H7 (cell line): ENCODE data around the gene U2AF1L4. TPM values are rescaled to one million over a fixed set of nuclear protein-coding genes. Genes with fewer than 3 reads are reported as not detected.

Experiments used
- DNase-seq: peaks from one replicate; pipeline ENCODE4 v3.0.0; 2012
- H3K27me3 ChIP-seq: 2 replicates; pipeline ENCODE4 v1.6.0; 2011; ENCODE audit warnings: mild to moderate bottlenecking, low read length; ENCODE audit not compliant: control insufficient read depth, insufficient read depth
- H3K36me3 ChIP-seq: replicated peaks from 2 replicates; pipeline ENCODE4 v1.5.1; 2011; ENCODE audit warnings: low read length; ENCODE audit not compliant: control insufficient read depth, insufficient read depth
- H3K4me3 ChIP-seq: 2 replicates; pipeline ENCODE4 v1.5.1; 2011; ENCODE audit warnings: low read depth, mild to moderate bottlenecking, control low read depth, low read length, moderate library complexity; ENCODE audit not compliant: insufficient read depth
- total RNA-seq: library from RNA; depleted of rRNA; stranded (reverse); fragments of >200 nt; shearing (Covaris generic); gene quantifications from 2 replicates; pipeline ENCODE4 v1.2.3, GENCODE V29; 2014; rRNA removed

The U2AF1L4 gene, protein sequence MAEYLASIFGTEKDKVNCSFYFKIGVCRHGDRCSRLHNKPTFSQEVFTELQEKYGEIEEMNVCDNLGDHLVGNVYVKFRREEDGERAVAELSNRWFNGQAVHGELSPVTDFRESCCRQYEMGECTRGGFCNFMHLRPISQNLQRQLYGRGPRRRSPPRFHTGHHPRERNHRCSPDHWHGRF
- total RNA-seq: 11.6 and 13.4 TPM in 2 replicates

GRCh38 chr19:35745328-35746086 lies at the start of gene U2AF1L4, which contains the start of gene PSENEN:
Gene U2AF1L4, minus strand, starts transcription at chr19:35745418. Its CDS starts 27 bp downstream, at chr19:35745391.
Gene PSENEN, plus strand, starts transcription at chr19:35745651. Its CDS starts 280 bp downstream, at chr19:35745931.
- no peaks in the 10 kb centered on the region for H3K27me3 ChIP-seq
- peaks cover 1% of the 10 kb centered on the region for H3K36me3 ChIP-seq
- H3K4me3 ChIP-seq: peak within 1 kb of the TSS; percentile 79
- DNase-seq: peak; percentile 95

DNA sequence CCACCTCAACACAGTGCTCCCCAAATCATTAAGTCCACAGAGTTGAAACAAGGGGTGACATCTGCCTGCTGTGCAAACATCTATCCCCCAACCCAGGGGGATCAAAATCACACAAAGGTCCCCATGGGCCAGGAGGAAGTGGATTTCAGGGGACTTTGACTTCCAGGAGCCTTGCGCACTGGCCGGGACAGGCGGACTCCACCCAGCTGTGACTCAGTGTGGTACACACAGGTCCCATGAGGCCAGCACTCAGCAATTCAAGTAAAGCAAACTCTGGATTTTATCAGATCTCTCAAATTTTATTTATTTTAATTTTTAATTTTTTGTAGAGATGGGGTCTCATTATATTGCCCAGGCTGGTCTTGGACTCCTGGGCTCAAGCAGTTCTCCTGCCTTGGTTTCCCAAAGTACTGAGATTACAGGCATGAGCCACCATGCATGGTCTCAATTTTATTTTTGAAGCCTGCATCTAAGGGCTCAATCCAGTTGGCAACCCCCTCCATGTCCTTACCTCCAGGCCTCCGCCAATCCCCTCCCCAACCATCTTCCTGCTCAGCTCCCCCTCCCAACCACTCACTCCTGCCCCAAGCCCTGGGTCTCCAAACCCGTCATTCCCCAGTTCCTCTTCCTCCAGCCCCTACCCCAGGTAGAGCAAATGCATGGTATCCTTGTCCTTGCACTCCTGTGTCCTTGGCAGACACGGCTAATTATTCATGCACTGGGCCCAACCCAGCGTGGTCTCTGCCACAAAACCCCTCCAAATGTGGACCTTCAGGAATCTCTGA lies 48.4 kb upstream of the U2AF1L4 start:
- H3K27me3 ChIP-seq: peaks cover 3% of the 10 kb centered on the region; the same call in 1 of the 2 replicates
- DNase-seq: peak; percentile 51
- H3K4me3 ChIP-seq: no peak overlapping the region
- no peaks in the 10 kb centered on the region for H3K36me3 ChIP-seq

DNA sequence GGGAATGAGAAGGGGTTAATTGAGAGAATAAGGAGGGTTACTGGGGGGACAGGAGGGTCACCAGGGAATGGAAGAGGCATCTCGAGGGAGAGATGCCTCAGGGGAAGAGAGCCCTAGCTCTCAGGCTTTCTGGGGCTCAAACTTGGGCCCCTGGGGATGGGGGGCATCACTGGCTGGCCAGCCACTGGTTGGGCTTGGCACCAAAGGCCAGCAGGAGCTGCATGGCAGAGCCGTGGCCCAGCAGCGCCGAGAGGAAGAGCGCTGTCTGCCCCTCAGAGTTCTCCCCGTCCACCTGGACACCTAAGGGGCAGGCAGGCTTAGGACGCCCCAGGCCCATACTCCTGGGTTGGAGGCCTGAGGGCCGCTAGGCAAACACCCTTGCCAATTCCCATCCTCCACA lies 47.7 kb upstream of the U2AF1L4 start:
- no peak for DNase-seq
- no peaks in the 10 kb centered on the region for H3K36me3 ChIP-seq
- peaks cover 1% of the 10 kb centered on the region; the same call in 1 of the 2 replicates for H3K27me3 ChIP-seq
- H3K4me3 ChIP-seq: no peak overlapping the region

GRCh38 chr19:35792312-35792711 lies 47.1 kb upstream of the U2AF1L4 start:
- no peak overlapping the region for H3K4me3 ChIP-seq
- H3K36me3 ChIP-seq: no peaks in the 10 kb centered on the region
- peak; percentile 58 for DNase-seq
- H3K27me3 ChIP-seq: peaks cover 1% of the 10 kb centered on the region; the same call in 1 of the 2 replicates

GRCh38 chr19:35791814-35792279 lies 46.6 kb upstream of the U2AF1L4 start:
- DNase-seq: no peak
- no peak overlapping the region for H3K4me3 ChIP-seq
- H3K36me3 ChIP-seq: no peaks in the 10 kb centered on the region
- H3K27me3 ChIP-seq: no peaks in the 10 kb centered on the region

- H3K36me3 ChIP-seq: no peaks in the 10 kb centered on the region
- H3K27me3 ChIP-seq: no peaks in the 10 kb centered on the region
- no peak overlapping the region for H3K4me3 ChIP-seq
- peak; percentile 77 for DNase-seq
Measured at GRCh38 chr19:35790981-35791813, 46.0 kb upstream of the U2AF1L4 start.

DNA sequence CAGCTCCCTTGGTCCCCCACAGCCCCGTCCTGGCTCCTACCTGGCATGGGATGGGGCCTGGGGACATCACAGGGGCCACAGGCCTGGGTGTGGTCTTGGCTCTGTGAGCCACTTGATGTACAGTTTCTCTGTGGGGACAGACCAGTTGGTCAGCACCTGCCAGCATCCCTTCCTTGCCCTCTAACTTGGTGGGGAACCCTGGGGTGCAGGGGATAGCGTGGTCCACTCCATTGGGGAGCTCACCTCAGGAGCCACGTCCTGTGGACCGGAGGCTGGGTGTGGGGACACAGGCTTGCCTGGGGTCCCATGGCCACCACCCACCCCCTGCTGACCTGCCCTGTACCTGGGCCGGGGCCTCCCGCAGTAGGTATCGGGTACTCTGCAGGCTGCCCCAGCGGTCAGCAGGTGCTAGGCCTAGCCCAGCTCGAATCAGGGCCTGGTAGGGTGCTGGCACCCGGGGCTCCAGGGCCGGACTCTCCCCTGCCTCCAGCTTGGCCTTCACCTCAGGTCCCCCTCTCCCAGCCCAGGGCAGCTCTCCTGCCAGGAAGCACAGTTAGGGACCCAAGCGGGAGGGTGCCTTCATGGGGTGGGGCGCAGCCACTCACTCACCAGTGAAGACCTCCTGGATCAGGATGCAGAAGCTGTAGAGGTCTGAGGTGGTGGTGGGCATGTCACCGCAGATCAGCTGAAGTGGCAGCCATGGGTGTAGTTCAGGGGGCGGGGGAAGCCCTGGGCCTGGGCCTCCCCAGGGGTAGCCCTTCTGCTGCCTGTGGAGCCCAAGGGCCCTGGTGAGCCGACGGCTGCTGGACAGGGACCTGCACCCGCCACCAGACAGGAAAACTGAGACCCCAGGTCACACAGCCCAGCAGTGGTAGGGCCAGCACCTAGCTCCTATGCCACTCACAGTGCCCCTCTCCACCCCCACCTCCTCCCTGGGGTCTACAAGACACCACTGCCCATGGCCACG lies 45.0 kb upstream of the U2AF1L4 start:
- Histone ChIP-seq H3K4me3 (no peak overlapping the region), H3K36me3 (no peaks in the 10 kb centered on the region), H3K27me3 (no peaks in the 10 kb centered on the region; the same call in 1 of the 2 replicates)
- peak; percentile 54 for DNase-seq

DNA sequence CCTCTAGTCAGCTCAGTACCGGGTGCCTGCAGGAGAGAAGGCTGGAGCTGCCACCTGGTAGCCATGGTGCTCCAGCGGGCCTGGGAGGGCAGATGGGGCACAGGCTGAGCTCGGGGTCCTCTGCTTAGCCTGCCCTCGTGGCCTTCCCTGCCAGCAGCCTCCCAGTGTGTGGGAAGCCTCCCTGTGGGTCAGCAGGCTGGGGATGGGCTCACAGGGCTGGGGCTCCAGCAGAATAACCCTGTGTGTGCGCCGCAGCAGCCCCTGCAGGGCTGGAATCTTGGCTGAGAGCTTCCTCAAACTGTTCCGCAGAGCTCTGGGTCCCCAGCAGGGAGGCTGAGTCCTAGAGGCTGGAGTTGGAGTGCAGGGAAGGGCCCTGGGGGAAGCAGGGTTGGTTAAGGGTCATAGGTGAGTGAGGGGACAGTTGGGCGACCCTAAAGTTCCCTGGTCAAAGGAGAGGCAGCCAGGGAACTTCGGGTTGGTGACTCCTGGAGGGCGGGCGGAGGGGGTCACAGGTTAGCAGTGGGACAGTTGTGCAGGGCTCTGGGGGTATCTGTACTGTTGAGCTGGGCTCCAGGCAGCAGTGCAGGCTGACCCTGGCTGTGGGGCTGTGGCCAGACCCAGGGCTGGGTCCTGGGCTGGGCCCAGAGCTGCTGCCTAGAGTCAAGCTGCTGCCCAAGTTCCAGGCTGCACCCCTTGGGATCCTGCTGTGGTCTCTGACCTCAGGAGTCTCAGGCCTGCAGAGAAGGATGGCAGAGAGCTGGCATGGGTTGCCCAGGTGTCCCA lies 44.2 kb upstream of the U2AF1L4 start:
- Histone ChIP-seq H3K4me3 (no peak overlapping the region), H3K36me3 (no peaks in the 10 kb centered on the region), H3K27me3 (peaks cover 1% of the 10 kb centered on the region; the same call in 1 of the 2 replicates)
- peak; percentile 59 for DNase-seq

DNA sequence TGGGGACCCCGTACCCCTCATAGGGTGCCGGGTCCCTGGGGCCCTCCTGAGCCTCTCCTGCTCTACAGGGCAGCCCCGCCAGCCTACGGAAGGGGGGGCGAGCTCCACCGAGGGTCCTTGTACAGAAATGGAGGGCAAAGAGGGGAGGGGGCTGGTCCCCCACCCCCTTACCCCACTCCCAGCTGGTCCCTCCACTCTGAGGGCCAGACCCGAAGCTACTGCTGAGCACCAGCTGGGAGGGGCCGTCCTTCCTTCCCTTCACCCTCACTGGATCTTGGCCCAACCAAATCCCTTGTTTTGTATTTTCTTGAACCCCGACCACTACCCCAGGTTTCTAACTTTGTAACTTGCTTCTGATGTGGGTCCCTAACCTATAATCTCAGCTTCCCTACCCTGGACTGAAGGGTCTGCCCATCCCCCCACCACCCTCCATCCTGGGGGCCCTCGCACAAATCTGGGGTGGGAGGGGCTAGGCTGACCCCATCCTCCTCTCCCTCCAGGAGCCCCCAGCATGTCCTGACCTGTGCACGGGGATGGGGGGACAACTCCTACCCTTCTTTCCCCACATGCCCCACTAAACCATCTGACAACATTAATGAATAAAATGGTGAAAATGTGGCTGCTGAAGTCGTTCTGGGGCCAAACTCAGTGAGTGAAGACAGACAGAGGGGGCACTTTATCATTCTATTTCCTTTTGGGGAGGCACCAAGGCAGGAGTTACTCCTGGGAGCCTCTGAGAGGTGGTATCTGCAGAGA lies 43.2 kb upstream of the U2AF1L4 start:
- H3K27me3 ChIP-seq: peaks cover 1% of the 10 kb centered on the region; the same call in 1 of the 2 replicates
- H3K4me3 ChIP-seq: no peak overlapping the region
- DNase-seq: peak; percentile 57
- no peaks in the 10 kb centered on the region for H3K36me3 ChIP-seq

DNA sequence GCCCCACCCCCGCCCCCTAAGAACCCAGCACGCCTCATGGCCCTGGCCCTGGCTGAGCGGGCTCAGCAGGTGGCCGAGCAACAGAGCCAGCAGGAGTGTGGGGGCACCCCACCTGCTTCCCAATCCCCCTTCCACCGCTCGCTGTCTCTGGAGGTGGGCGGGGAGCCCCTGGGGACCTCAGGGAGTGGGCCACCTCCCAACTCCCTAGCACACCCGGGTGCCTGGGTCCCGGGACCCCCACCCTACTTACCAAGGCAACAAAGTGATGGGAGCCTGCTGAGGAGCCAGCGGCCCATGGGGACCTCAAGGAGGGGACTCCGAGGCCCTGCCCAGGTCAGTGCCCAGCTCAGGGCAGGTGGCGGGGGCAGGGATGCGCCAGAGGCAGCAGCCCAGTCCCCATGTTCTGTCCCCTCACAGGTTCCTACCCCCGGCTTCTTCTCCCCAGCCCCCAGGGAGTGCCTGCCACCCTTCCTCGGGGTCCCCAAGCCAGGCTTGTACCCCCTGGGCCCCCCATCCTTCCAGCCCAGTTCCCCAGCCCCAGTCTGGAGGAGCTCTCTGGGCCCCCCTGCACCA lies 42.1 kb upstream of the U2AF1L4 start:
- Histone ChIP-seq H3K27me3 (peaks cover 1% of the 10 kb centered on the region; the same call in 1 of the 2 replicates), H3K4me3 (no peak overlapping the region), H3K36me3 (no peaks in the 10 kb centered on the region)
- DNase-seq: peak; percentile 53

- H3K4me3 ChIP-seq: no peak overlapping the region
- no peaks in the 10 kb centered on the region for H3K36me3 ChIP-seq
- DNase-seq: peak; percentile 57
- peaks cover 1% of the 10 kb centered on the region; the same call in 1 of the 2 replicates for H3K27me3 ChIP-seq
Measured at GRCh38 chr19:35786299-35787160, 41.3 kb upstream of the U2AF1L4 start.
